Globus pallidus (tissue), 1 donor: ENCODE data around the gene KRTAP5-6.

Experiments used
- DNase-seq: peaks from one replicate; pipeline ENCODE4 v3.0.0-alpha.2; 2015; ENCODE audit warnings: low spot score

KRTAP5-6 gene

DNA sequence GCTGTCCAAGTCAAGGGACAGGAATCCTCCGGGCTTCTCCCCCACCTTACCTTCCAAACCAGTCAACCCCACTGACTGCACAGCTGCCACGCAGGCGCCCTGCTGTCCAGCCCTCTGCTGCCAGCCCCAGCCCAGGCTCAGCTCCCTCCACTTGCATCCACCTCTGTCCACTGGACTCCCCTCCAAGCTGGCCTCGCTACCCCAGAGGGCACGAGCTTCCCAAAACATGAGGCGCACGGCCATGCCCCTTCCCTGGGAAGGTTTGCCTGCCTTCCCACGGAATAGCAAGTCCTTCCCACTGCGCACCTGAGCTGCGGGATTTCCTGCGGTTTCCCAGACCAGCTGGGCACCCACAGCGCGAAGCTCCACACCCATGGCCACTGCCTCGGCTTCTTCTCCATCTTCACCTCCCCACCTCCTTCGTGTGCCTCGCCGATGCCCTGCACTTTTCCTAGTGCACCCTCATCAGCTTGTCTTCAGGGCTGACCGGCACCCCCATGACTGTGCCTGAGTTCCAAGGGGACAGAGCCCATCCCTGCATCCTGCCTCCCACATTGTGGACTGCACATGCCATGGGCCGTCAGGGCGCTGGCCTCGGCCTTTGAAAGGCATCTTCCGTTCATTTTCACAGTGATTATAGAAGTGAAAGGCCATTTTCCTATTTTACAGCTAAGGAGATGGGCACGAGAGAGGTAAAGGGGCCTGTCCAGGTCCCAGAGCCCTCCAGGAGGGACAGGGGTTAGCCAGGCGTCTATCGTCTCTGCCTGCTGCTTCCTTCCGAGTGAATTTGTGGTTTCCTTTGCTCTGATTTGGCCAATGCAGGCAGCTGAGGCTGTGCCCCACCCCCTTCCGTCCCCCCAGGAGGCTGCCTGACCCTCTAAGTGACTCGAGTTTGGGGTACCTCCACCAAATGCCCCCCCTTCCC is 37.0 kb downstream of the KRTAP5-6 start:
- DNase-seq: no peak

DNA sequence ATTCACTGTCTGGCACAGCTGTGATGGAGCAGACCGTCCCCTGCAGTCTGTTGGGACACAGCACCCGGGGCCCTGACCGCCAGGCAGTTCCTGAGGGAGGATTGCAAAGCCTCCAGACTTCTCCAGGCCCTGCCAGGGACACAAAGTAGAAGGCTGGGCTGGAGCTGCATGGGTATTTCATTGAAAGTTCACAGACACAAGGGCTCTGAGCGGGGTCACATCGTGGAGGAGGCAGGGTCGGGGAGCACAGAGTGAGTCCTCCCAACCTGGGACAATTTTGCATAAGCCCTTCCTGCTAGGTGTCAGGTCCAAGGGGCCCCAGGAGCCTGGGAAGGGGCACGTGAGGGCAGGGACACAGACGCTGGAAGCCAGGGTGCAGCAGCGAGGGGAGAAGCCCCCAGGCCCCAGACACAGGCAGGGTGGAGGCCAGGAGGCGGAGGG is 37.7 kb downstream of the KRTAP5-6 start:
- no peak for DNase-seq

DNA sequence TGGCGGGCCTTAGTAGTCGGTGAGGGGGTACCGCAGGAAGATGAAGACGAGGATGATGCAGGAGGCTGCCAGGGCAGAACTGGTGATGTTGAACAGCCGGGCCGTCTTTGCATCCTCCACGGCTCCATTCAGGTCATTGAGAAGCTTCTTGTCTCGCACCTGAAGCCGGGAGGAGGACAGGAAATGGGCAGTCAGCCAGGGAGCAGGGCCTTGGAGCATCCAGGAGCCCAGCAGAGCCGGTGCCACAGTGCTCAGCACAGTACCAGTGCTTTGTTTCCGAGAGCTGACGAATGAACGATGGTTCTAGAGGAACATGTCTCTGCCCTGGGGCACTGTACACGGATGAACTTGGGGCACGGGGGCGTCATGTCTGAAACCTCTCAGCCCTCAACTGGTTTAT is 38.3 kb downstream of the KRTAP5-6 start:
- DNase-seq: no peak

DNA sequence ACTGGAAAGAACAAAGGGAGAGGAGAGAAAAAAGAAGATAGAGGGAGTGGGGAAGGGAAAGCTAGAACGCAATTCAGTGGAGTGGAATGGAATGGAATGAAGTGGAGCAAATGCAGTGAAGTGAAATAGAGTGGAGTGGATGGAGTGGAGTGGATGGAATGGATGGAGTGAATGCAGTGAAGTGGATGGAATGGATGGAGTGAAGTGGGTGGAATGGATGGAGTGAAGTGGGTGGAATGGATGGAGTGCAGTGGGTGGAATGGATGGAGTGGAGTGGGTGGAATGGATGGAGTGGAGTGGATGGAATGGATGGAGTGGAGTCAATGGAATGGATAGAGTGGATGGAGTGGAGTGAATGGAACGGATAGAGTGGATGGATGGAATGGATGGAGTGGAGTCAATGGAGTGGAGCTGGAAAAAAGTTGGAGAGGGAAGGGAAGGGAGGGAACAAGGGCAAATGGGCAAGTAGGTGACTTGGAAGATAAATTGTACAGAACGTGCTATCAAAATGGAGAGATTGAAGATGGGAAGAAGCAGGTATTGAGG is 39.5 kb downstream of the KRTAP5-6 start:
- DNase-seq: no peak

DNA sequence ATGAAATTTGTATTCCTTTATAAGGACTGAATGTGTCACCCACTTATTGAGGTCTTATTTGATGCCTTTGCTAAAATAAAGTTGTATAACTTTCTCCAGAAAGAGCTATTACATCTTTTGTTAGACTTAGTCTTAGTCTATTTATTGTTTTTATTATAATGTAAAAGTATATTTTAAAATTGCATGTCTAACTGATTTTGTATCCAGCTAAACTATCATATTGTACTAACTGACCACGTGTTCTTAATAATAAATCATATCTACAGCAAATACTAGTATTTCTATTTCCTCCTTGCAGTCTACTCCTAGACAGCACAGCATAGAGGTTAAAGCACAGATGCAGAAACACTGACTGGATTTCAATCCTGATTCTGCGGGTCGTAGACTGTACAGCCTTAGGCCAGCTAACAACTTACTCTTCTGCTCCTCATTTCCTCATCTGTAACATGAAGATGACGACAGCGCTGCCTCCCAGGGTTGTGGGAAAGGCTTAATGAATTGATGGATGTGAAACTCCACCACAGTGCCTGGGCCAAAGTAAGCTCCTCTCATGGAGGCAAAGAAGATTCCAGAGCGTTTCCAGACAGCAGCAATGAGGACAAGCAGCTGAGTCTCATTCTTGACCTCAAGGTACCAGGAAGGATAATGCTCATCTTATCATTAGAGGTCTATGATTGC is 40.2 kb downstream of the KRTAP5-6 start:
- no peak for DNase-seq

DNA sequence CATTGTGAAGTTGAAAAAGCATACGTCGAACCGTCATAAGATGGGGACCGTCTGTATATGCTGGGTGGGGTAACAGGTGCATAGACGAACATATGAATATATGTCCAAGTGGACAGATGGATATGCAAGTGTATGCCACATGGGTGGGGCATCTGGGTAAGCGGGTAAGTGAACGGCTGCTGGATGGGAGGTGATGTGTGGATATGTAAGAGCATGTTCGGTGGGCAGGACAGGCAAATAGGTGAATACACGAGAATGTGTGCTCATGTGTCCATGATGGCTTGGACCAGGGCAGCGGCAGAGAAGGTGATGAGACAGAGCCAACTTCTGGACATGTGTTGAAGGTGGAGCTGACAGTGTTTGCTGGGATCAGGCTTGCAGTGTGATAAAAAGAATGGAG is 41.4 kb downstream of the KRTAP5-6 start:
- no peak for DNase-seq

DNA sequence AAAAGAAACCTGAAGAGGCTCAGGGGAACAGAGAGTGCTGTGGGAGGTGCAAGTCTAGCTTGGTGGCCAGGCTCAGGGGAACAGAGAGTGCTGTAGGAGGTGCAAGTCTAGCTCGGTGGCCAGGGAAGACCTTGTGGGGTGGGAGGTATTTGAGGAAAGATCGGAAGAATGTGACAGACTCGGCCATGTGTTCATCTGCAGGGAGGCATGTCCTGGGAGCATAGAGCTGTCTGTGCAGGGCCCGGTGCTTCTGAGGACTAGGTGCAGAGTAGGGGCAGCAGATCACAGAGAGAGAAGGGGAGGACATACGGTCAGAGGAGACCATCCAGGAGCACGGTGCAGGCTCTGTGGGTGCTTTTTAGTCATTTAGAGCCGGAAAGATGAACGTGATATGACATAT is 42.6 kb downstream of the KRTAP5-6 start:
- no peak for DNase-seq

DNA sequence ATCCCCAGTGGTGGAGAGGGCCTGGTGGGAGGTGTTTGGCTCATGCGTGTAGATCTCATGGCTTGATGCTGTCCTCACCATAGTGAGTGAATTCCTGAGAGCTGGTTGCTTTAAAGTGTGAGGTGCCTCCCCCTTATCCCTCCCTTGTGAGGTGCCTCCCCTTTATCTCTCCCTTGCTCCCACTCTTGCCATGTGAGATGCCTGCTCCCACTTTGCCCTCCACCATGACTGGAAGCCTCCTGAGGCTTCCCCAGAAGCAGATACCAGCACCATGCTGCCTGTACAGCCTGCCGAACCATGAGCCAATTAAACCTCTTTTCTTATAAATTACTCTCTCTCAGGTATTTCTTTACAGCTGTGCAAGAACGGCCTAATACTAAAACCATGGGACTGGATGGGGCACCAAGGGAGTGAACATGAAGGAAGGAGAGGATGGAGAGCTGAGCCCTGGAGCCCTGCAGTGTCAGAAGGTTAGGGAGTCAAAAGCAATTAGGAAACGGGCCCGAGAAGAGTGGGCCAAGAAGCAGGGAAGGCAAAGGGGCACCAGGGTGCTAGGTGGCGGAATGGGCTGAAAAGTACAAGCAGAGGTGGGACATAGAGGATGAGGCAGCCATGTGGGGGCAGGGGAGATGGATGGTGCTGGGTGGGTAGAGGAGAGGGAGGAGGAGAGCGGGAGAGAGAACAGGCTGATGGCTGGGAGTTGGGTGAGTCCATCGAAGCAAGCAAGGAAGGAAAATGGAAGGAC is 44.0 kb downstream of the KRTAP5-6 start:
- DNase-seq: no peak

DNA sequence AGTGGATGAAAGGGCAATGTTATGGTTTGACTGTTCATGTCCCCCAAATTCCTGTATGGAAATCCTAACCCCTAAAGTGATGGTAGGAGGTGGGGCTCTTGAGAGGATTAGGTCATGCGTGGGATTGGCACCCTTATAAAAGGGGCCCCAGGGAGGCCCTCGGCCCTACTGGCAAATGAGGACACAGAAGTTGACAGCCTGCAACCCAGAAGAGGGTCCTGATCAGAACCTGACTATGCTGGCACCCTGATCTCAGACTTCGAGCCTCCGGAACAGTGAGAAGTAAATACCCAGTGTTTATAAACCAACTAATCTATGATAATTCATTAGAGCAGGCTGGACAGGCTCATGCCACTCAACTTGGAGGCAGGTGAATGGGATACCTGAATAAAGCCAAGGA is 44.7 kb downstream of the KRTAP5-6 start:
- no peak for DNase-seq

DNA sequence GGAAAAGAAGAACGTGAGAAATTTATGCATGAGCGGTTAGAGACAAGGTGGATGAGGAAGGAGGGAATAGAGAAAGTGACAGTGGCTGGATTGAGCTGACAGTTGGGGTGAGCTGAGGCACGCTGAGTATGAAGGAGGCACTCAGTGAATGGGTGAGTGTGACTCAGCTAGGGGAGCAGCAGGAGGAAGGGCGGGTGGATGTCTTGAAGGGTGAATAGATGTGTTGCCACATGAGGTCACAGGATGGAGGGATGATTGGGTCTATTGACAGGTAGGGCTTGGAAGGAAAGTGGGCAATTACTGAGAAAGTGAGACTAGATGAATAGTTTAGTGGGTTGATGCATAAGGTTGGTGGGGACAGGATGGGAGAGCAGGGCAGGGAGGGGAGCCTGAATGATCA is 45.4 kb downstream of the KRTAP5-6 start:
- DNase-seq: no peak

DNA sequence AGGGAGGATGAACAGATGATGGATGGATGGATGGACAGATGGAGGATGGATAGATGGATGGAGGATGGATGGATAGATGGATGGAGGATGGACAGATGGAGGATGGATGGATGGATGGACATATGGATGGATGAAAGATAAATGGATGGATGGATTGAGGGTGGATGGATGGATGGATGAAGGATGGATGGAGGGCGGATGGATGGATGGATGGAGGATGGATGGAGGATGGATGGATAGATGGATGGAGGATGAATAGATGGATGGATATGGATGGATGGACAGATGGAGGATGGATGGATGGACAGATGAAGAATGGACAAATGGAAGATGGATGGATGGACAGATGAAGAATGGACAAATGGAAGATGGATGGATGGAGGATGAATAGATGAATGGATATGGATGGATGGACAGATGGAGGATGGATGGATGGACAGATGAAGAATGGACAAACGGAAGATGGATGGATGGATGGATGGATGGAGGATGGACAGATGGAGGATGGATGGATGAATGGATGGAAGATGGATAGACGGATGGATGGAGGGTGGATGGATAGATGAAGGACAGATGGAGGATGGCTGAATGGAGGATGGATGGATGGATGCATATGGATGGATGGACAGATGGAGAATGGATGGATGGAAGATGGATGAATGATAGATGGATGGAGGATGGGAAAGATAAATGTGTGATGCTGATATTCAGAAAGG is 46.0 kb downstream of the KRTAP5-6 start:
- DNase-seq: no peak

DNA sequence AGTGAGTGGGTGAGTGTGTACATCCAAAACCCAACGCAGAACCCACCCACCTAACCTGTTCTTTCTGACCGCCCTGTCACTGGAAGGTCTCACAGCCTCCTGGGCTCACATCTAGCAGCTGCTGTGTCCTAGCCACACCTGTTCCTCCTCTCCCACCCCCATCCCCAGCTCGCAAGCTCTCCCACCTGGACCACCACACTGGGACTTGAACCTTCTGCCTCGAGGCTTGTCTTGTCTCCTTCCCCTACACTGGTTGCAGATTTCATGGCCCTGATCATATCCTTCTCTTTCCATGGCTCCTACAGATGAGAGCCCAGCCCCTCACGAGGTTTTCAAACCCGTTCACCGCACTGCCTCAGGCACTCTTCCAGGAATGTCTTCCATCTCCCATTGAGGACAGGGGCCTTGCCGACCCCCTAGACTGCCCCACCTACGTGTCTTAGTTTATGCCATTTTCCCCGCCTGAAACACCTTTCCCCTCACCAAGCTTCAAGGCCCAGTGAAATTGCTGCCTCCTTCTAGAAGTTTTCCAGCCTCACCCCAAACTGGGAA is 46.7 kb downstream of the KRTAP5-6 start:
- DNase-seq: no peak

DNA sequence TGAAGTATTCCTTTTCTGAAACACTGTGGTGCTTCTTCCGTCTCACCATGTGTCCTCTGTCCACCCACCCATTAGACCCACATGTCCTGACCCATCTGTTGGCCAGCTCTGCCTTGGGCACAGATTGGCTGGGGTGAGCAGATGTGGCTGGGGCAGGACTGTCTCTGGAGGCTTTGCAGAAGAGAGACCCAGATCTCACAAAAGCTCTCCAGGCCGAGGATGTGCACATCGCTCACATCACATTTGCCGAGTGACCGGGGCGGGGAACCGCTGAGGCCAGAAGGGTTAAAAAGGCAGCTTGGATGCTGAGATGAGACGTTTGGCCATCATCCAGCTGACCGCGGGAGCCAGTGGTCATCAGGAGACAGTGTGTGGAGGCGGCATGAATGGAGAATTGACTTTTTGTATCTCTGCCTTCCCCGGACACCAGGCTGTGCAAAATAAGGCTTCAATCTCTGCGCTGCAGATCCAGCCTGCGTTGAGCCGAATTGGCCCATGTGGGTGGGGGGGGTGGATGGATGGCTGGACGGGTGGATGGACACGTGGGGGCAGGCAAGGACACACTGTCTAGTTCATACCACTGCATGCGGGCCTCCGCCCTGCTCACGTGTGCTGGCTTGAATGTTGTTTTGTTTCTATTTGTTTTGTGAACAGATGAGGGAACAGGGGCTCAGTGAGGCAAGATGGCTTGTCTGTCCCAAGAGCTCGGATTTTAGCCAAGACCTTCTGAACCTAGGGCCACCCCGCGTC is 47.3 kb downstream of the KRTAP5-6 start:
- DNase-seq: peak; percentile 76

DNA sequence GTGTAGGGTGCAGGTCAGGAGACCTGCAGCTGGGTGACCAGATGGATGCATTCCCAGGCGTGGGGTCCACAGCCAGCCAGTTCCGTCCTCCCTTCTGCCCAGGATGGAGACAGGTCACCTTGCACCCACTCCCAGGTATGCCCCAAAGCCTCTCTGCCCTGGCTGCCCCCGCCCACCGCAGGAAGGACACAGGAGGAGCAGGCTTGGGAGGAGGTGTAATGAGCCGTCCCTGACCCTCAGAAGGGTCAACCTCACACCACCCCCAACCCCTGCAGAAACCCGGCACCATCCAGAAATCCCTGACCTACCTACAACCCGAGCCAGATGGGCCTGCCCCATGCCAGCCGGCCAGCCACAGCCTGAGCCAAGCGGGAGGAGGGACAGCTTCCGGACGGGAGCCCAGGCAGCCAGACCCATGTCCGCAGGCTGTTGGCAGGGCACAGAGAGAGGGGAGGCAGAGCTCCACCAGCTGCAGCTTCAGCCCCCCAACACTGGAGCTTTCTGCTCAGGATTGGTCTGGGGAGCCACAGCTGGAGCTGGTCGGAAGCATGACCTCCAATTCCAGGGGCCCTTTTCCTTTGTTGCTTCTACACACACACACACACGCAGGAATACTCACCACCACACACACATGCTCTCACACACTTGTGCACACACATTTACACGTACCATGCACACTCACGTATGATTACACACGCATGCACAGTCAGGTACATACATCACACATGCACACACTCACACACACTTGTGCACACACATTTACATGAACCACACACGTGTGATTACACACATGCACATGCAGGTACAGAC is 48.1 kb downstream of the KRTAP5-6 start:
- no peak for DNase-seq

DNA sequence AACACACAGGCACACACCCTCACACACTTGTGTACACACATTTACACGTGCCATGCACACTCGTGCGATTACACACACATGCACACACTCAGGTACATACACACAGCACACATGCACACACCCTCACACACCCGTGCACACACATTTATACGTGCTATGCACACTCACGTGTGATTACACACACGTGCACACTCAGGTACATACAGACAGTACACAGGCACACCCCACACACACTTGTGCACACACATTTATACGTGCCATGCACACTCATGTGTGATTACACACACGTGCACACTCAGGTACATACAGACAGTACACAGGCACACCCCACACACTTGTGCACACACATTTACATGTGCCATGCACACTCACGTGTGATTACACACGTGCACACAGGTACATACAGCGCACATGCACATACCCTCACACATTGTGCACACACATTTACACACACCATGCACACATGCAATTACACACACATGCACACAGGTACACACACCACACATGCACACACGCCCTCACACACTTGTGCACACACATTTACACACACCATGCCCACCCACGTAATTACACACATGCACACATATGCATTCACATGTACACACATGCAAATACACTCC is 48.8 kb downstream of the KRTAP5-6 start:
- DNase-seq: no peak

DNA sequence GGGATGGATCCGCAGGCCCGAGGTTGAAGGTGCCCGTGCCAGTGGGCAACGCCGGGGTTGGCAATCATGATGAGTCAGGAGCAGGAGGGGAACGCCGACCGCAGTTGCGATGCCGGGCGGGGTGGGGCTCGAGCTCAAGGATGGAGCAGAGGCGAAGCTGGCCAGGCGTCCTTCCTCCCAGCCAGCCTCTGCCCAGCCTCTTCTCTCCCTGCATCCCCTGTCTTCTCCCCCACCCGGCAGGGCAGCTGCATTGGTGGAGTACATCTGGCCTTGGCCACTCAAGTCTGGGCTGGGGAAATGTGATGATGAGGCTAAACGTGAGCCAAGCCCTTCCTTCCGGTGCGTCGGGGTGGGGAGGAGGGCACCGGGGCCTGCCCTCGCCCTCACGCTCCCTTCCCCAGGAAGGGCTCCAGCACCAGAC is 49.5 kb downstream of the KRTAP5-6 start:
- DNase-seq: no peak

DNA sequence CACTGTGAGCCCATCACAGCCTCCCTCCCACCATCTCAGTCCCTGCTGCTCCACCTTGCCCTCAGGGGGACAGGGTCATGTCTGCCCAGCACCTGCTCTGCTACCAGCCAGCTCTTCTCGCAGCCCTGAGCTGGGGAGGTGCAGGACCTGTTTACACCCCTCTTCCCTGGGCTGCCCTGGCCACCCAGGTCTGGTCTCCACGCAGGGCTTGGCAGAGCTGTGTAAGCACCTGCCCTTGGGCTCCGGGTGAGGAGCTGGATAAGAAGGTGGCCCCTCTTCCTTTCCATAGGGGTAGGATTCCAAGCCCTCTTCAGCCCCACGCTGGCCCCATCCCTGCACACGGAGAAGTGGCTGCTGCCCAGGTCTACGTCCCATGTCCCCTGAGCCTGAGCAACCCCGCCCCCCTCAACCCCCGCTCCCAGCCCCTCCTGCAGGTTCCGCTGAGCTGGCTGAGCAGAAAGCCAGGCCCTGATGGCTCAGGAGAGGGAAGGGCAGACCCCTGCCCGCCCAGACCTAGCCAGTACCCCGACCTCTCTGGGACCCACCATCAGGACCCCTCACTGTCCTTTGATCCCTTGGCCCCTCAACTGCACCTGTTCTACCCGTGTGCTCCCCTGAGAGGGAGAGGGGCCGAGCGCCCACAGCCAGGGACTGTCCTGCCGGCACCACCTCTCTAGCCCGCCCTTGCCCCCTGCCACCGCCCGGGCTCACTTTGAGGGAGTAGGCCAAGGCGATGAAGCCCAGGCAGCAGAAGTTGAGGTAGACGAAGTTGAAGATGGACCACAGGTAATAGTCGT is 50.2 kb downstream of the KRTAP5-6 start:
- no peak for DNase-seq
